ENCODE results near the gene NDUFAF5.

DNA sequence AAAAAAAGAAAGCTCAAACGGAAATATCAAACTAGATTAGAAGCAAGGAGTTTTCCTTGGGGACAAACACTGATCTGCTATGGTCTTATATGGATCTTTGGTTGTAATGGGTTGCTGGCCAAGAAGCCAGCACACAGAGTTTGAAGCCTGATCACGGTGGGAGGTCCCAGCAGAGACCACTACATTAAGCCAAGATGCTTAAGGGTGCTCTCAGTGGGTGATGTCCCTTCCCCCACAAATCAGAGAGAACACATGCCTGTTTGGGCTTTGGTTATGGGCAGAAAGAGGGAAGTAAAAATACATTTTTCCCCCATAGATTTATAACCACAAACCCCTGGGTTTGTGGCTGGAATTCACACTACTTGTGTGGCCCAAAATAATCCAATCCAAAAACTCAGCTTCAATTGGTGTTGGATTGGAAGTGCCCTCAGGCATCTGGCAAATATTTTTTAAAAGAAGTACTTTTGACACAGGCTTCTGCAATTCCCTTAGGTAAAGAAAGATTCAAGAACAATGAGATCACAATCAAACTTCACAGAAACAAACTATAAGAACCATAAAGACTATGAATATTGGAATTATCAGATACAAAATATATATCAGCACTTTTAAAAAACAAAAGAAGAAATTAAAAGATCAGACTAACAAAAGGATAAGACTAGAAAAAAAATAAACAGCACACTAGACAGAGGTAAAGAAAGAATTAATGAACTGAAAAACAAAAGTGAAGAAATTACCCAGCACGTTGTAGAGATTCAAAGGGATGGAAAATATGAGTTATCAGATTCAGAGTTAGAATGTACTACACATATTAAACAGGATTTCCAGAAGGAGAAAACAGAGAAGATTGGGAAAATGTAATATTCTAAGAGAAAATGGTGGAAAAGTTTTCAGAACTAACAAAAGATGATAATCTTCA, 44.8 kb upstream of the NDUFAF5 start:
- TF ChIP-seq CTCF (IDR thresholded peaks at IDR 0.05) (no peak), POLR2A (IDR thresholded peaks at IDR 0.05) (no peak)

All from ovary (tissue), 3 donors.